Smooth muscle cell (in vitro differentiated cells): ENCODE measurements around the gene CLN6. TPM values are rescaled to one million over a fixed set of nuclear protein-coding genes. Genes with fewer than 3 reads are reported as not detected.

Experiments
- DNase-seq: peaks from one replicate; lab custom pipeline; 2025; ENCODE audit not compliant: unreplicated experiment; lab: John Stamatoyannopoulos, UW
- H2AFZ ChIP-seq: fragments of 200-600 bp; sonication (generic); 2 replicates; pipeline ENCODE4 v1.6.0; 2016; ENCODE audit warnings: antibody characterized with exemption, low read depth, mild to moderate bottlenecking
- H3F3A ChIP-seq: fragments of 200-600 bp; sonication (generic); 2 replicates; pipeline ENCODE4 v1.6.0; 2017; ENCODE audit warnings: antibody characterized with exemption, low read depth
- H3K27ac ChIP-seq: fragments of 200-600 bp; sonication (generic); 2 replicates; pipeline ENCODE4 v1.5.1; 2016; ENCODE audit warnings: low read depth, mild to moderate bottlenecking
- H3K27me3 ChIP-seq: fragments of 200-600 bp; sonication (generic); 2 replicates; pipeline ENCODE4 v1.6.1; 2016; ENCODE audit warnings: low read depth, mild to moderate bottlenecking
- H3K36me3 ChIP-seq: fragments of 200-600 bp; sonication (generic); 2 replicates; pipeline ENCODE4 v1.5.1; 2016; ENCODE audit warnings: low read depth
- H3K4me1 ChIP-seq: fragments of 200-600 bp; sonication (generic); 2 replicates; pipeline ENCODE4 v1.5.1; 2016; ENCODE audit warnings: low read depth
- H3K4me2 ChIP-seq: fragments of 200-600 bp; sonication (generic); 2 replicates; pipeline ENCODE4 v1.6.0; 2016; ENCODE audit warnings: mild to moderate bottlenecking
- H3K4me3 ChIP-seq: fragments of 200-600 bp; sonication (generic); 2 replicates; pipeline ENCODE4 v1.5.1; 2016; ENCODE audit warnings: mild to moderate bottlenecking
- H3K79me2 ChIP-seq: fragments of 200-600 bp; sonication (generic); 2 replicates; pipeline ENCODE4 v1.6.0; 2016; ENCODE audit warnings: low read depth, mild to moderate bottlenecking
- H3K9ac ChIP-seq: fragments of 200-600 bp; sonication (generic); 2 replicates; pipeline ENCODE4 v1.6.0; 2016; ENCODE audit warnings: low read depth
- H3K9me3 ChIP-seq: fragments of 200-600 bp; sonication (generic); replicated peaks from 2 replicates; pipeline ENCODE4 v1.5.1; 2016; ENCODE audit warnings: low read depth
- H4K20me1 ChIP-seq: fragments of 200-600 bp; sonication (generic); 2 replicates; pipeline ENCODE4 v1.6.0; 2016; ENCODE audit warnings: low read depth
- CTCF ChIP-seq: fragments of 200-600 bp; sonication (generic); IDR thresholded peaks from 2 replicates; pipeline ENCODE4 v1.5.1; 2017; ENCODE audit warnings: borderline replicate concordance, mild to moderate bottlenecking, antibody characterized with exemption; ENCODE audit not compliant: insufficient read depth, poor library complexity, severe bottlenecking
- WGBS: methylation state at CpG from one replicate; pipeline ENCODE4 v1.1.7; 2016; ENCODE audit warnings: low lambda C conversion rate; 5-methylcytosine and 5-hydroxymethylcytosine counted together
- polyA plus RNA-seq: library from polyadenylated mRNA; unstranded; fragments of >200 nt; fragmentation: Nextera tagmentation; extraction: Ambion mirVana; gene quantifications from 2 replicates; pipeline ENCODE4 v1.2.1, GENCODE V29; 2016
- total RNA-seq: library from RNA; depleted of rRNA; stranded (reverse); fragments of >200 nt; gene quantifications from 2 replicates; pipeline ENCODE4 v1.2.3, GENCODE V29; 2014

The CLN6 gene
- total and polyA plus RNA-seq, 2 experiments from 2014 or later, result 2.5 to 15.2 TPM

DNA sequence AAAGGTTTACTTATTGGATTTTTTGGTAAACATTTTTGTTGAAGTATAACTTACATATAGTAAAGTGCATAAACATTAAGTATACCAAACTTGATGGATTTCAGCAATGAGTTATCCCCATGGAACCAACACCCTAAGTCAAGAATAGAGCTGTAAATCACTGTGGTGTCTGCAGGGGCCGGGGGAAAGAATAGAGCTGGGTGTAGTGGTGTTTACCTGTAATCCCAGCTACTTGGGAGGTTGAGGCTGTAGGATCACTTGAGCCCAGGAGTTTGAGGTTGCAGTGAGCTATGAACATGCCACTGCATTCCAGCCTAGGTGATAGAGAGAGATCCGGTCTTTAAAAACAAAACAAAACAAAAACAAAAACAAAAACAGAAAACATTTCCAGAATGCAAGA lies 34.8 kb upstream of the CLN6 start:
- no peak for DNase-seq
- H3F3A ChIP-seq, result no peaks in the 10 kb centered on the region
- no peak overlapping the region for H3K27ac ChIP-seq
- H2AFZ ChIP-seq, result no peak overlapping the region
- no peaks in the 10 kb centered on the region for H3K79me2 ChIP-seq
- no peak overlapping the region for H3K4me3 ChIP-seq
- no peak for TF ChIP-seq CTCF
- H3K4me1 ChIP-seq, result no peaks in the 10 kb centered on the region
- no peak overlapping the region for H3K9ac ChIP-seq
- no peak overlapping the region for H3K4me2 ChIP-seq
- 43% methylated on average over 2 of the region's 2 CpGs for WGBS
- H3K27me3 ChIP-seq, result no peaks in the 10 kb centered on the region
- H3K36me3 ChIP-seq, result no peaks in the 10 kb centered on the region
- H4K20me1 ChIP-seq, result no peaks in the 10 kb centered on the region
- no peaks in the 10 kb centered on the region for H3K9me3 ChIP-seq

GRCh38 chr15:68262514-68263356 lies 33.2 kb upstream of the CLN6 start:
- H4K20me1 ChIP-seq, result no peaks in the 10 kb centered on the region
- H3K9ac ChIP-seq, result no peak overlapping the region
- H3F3A ChIP-seq, result no peaks in the 10 kb centered on the region
- H3K9me3 ChIP-seq, result no peaks in the 10 kb centered on the region
- no peak for TF ChIP-seq CTCF
- no peak overlapping the region for H3K4me3 ChIP-seq
- 56% methylated on average over 5 of the region's 5 CpGs for WGBS
- no peaks in the 10 kb centered on the region for H3K4me1 ChIP-seq
- DNase-seq, result no peak
- no peaks in the 10 kb centered on the region for H3K79me2 ChIP-seq
- H2AFZ ChIP-seq, result no peak overlapping the region
- H3K27ac ChIP-seq, result no peak overlapping the region
- H3K27me3 ChIP-seq, result no peaks in the 10 kb centered on the region
- no peak overlapping the region for H3K4me2 ChIP-seq
- no peaks in the 10 kb centered on the region for H3K36me3 ChIP-seq

- peaks cover 5% of the 10 kb centered on the region for H3K4me1 ChIP-seq
- H2AFZ ChIP-seq, result no peak overlapping the region
- no peaks in the 10 kb centered on the region for H3K27me3 ChIP-seq
- H3K36me3 ChIP-seq, result no peaks in the 10 kb centered on the region
- DNase-seq, result no peak
- no peak for TF ChIP-seq CTCF
- no peaks in the 10 kb centered on the region for H3K9me3 ChIP-seq
- no peak overlapping the region for H3K4me3 ChIP-seq
- H3K9ac ChIP-seq, result no peak overlapping the region
- 98% methylated on average over 3 of the region's 3 CpGs for WGBS
- no peaks in the 10 kb centered on the region for H4K20me1 ChIP-seq
- peaks cover 5% of the 10 kb centered on the region for H3F3A ChIP-seq
- H3K4me2 ChIP-seq, result no peak overlapping the region
- no peaks in the 10 kb centered on the region for H3K79me2 ChIP-seq
- H3K27ac ChIP-seq, result no peak overlapping the region
These were observed 32.5 kb upstream of the CLN6 start for GRCh38 chr15:68261980-68262379.

- Histone ChIP-seq H3K27me3 (no peaks in the 10 kb centered on the region), H4K20me1 (no peaks in the 10 kb centered on the region), H3K4me2 (no peak overlapping the region), H3K4me3 (no peak overlapping the region), H3K9me3 (no peaks in the 10 kb centered on the region), H3F3A (peaks cover 5% of the 10 kb centered on the region), H3K36me3 (no peaks in the 10 kb centered on the region), H3K4me1 (peaks cover 10% of the 10 kb centered on the region), H3K9ac (no peak overlapping the region), H2AFZ (no peak overlapping the region), H3K27ac (no peak overlapping the region), H3K79me2 (no peaks in the 10 kb centered on the region)
- DNase-seq, result no peak
- WGBS, result 83% methylated on average over 3 of the region's 3 CpGs
- no peak for TF ChIP-seq CTCF
These were observed 31.7 kb upstream of the CLN6 start for GRCh38 chr15:68261241-68261640.
